Thoracic aorta (tissue), 2 donors: Measurements from ENCODE around the gene OTOP1. TPM values are rescaled to one million over a fixed set of nuclear protein-coding genes. Genes with fewer than 3 reads are reported as not detected.
"Not testable (repeated sequence)": the region's sequence is repeated elsewhere in the genome, so short reads cannot be mapped to it uniquely, and the experiment has no call there.

Experiments used
- ATAC-seq: fragments of 150-250 bp; one replicate; pipeline ENCODE4 v1.8.0; 2017; ENCODE audit warnings: low read depth; ENCODE audit not compliant: insufficient number of reproducible peaks, low FRiP score
- DNase-seq: peaks from one replicate; pipeline ENCODE4 v3.0.0-alpha.2; 2020; ENCODE audit warnings: low spot score
- H3K27ac ChIP-seq, 2 donors: fragments of 200-600 bp; sonication (generic); 1 replicate in 1 of 2; 2 replicates in 1 of 2; pipeline ENCODE4 v1.5.1; 2016; ENCODE audit warnings: mild to moderate bottlenecking in 2 of 2, moderate library complexity in 2 of 2
- H3K27me3 ChIP-seq: fragments of 200-600 bp; sonication (generic); replicated peaks from 2 replicates; pipeline ENCODE4 v1.6.0; 2016; ENCODE audit warnings: mild to moderate bottlenecking; ENCODE audit not compliant: insufficient read depth
- H3K36me3 ChIP-seq: fragments of 200-600 bp; sonication (generic); one replicate; pipeline ENCODE4 v1.5.1; 2016
- H3K4me1 ChIP-seq, 2 donors: fragments of 200-600 bp; sonication (generic); 1 replicate in 1 of 2; 2 replicates in 1 of 2; pipeline versions ENCODE4 v1.5.1 to v1.6.0; 2016; ENCODE audit warnings: low read depth in 2 of 2, mild to moderate bottlenecking in 1 of 2; ENCODE audit not compliant: control insufficient read depth in 1 of 2
- H3K4me3 ChIP-seq: fragments of 200-600 bp; sonication (generic); 2 replicates; pipeline ENCODE4 v1.5.1; 2016; ENCODE audit warnings: mild to moderate bottlenecking
- H3K9me3 ChIP-seq: fragments of 200-600 bp; sonication (generic); 2 replicates; pipeline ENCODE4 v1.5.1; 2016
- total RNA-seq, 2 donors: library from RNA; depleted of rRNA; stranded (reverse); fragments of >200 nt; gene quantifications; one replicate each; pipeline versions ENCODE4 v1.1.0 to v1.2.3, GENCODE V29; 2016
- TF ChIP-seq, protein P1 (sequence below): fragments of 200-600 bp; sonication (generic); IDR thresholded peaks from one replicate; pipeline ENCODE4 v1.5.1; 2019; ENCODE audit warnings: antibody characterized with exemption

Gene OTOP1
- total RNA-seq, 2 donors from 2014 or later, result not detected

DNA sequence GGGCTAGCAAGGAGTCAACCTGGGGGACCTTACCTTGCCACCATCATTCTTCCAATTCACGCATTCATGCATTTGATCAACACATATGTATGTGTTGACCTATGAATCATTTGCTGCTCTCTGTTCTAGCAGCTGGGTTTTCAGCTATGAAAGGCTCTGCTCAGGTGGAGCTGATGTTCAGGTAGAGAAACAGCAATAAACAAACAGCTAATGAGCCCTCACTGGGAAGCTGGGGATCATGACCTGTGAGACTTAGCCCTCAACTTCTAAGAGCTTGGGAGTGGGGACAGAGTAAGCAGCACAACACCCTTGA is 1.6 kb upstream of the OTOP1 start:
- H3K27ac ChIP-seq, result no peak overlapping the region
- TF ChIP-seq, protein P1, sequence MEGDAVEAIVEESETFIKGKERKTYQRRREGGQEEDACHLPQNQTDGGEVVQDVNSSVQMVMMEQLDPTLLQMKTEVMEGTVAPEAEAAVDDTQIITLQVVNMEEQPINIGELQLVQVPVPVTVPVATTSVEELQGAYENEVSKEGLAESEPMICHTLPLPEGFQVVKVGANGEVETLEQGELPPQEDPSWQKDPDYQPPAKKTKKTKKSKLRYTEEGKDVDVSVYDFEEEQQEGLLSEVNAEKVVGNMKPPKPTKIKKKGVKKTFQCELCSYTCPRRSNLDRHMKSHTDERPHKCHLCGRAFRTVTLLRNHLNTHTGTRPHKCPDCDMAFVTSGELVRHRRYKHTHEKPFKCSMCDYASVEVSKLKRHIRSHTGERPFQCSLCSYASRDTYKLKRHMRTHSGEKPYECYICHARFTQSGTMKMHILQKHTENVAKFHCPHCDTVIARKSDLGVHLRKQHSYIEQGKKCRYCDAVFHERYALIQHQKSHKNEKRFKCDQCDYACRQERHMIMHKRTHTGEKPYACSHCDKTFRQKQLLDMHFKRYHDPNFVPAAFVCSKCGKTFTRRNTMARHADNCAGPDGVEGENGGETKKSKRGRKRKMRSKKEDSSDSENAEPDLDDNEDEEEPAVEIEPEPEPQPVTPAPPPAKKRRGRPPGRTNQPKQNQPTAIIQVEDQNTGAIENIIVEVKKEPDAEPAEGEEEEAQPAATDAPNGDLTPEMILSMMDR, result no peak
- peaks cover 3% of the 10 kb centered on the region for H3K9me3 ChIP-seq
- no peaks in the 10 kb centered on the region for H3K36me3 ChIP-seq
- H3K27me3 ChIP-seq, result no peaks in the 10 kb centered on the region
- no peak overlapping the region for H3K4me3 ChIP-seq
- no peaks in the 10 kb centered on the region for H3K4me1 ChIP-seq
- ATAC-seq, result no peak
- no peak for DNase-seq

DNA sequence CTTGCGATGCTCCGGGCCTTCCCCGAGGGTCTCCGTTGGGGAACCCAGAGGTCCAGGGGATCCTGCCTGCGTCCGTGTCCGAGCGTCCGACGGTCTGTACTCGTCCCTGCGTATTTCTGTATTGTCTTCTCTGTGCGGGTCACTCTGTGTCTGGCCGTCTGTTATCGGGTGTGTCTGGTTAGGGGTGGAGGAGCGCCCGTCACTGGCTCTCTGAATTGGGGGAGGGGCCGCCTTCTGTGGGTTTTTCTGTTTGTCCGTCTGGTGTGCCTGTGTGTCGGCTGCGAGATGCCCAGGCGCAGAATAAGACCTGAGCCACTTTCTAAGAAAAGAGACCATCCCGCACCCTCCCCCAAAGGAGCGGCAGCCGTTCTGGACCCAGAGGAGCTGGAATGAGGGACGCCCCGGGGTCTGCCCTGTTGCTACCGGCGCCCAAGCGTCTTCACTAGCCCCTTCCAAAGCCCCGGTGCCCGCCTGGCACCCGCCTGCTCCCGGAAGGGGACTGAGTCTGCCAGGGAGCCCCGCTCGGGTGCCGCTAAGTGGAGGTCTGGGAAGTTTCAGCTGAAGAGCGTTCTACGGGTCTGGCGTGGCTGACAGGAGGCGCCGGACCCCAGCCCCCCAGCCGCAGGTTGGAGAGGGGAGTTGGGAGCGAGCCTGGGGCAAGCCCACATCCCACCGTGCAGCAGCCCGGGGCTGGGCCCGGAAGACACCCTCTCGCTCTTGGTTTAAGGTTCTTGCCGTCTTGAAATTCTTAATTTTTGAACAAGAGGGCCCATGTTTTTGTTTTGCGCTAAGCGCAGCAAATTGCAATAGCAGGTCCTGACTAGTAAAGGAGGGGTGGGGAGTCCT is 1.0 kb upstream of the OTOP1 start:
- peaks cover 2% of the 10 kb centered on the region for H3K9me3 ChIP-seq
- no peaks in the 10 kb centered on the region for H3K36me3 ChIP-seq
- no peak overlapping the region for H3K4me3 ChIP-seq
- H3K27me3 ChIP-seq, result no peaks in the 10 kb centered on the region
- no peak overlapping the region for H3K27ac ChIP-seq
- H3K4me1 ChIP-seq, result no peaks in the 10 kb centered on the region
- DNase-seq (no peak), ATAC-seq (no peak)
- TF ChIP-seq, protein P1, result no peak

DNA sequence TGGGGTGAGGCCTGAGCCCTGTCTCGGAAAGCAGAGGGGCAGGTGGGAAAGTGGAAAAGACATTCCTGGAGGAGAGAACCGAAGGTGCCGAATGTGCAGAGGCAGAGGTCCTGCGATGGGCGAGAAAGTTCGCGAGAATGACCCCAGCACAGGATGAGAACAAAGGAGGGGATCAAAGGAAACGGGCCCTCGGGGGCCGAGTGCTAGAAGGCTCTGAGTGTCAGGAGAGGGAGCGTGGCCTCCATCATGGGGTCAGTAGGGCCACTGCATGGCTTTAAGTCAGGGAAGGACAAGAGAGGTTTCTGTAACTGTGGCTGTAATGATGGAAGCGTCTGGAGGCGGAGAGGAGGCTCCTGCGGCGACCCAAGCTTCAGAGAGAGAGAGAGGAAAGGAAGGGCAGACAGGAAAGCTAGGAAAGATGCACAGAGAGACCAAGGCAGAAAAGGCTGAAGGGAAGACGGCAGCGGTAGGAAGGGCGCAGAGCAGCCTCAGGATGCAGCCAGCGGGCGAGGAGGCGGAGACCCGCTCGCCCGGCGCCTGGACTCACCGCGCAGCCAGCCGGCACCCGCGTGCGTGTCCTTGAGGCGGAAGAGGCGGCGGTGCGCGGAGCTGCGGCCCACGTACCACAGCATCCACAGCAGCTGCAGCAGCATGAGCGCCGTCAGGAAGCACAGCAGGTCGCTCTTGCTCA is 669 bp downstream of the OTOP1 start:
- H3K27me3 ChIP-seq, result no peaks in the 10 kb centered on the region
- TF ChIP-seq, protein P1, result no peak
- no peak for ATAC-seq

DNA sequence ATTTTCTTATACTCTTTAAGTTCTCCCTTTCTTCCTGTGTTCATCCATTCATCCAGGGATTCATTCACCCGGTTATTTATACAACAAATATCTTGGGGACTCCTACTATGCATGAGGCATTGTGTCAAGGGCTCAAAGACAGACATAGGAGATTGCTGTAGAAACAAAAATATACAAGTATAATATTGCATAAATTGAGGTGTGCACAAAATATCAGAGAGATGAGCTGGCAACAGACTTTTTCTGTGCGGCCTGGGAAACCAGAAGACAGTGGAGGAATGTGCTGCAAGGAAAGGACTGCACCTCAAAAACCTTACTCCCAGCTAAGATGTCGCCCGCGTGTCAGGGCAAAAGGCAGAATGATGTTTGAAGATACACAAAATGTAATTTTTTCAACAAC is 9.6 kb downstream of the OTOP1 start:
- Histone ChIP-seq H3K36me3 (no peaks in the 10 kb centered on the region), H3K27ac (no peak overlapping the region), H3K9me3 (no peaks in the 10 kb centered on the region), H3K27me3 (no peaks in the 10 kb centered on the region), H3K4me1 (no peaks in the 10 kb centered on the region), H3K4me3 (no peak overlapping the region)
- DNase-seq, result no peak
- TF ChIP-seq, protein P1, result no peak
- ATAC-seq, result no peak

More for the DNA sequence above, 669 bp downstream of the OTOP1 start:
- Histone ChIP-seq H3K4me1 (no peaks in the 10 kb centered on the region), H3K27ac (no peak overlapping the region), H3K9me3 (no peaks in the 10 kb centered on the region), H3K36me3 (no peaks in the 10 kb centered on the region), H3K4me3 (no peak overlapping the region)
- no peak for DNase-seq

DNA sequence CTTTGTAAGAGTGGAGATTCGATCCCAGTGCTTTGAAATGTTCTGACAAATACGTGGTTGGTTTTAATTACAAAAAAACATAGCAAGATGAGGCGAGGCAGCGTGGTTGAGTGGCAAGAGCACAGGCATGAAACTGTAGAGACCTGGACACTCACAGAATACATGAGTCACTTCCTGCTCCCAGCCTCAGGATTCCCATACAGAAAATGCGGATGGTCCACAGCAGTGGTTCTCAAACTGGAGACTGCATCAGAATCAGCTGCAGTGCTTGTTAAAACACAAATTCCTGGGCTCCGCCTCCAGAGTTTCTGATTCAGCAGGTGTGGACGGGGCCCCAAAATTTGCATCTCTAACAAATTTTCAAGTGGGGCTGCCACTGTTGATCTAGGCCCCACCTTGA is 10.1 kb downstream of the OTOP1 start:
- H3K36me3 ChIP-seq, result no peaks in the 10 kb centered on the region
- no peak overlapping the region for H3K27ac ChIP-seq
- no peak for ATAC-seq
- DNase-seq, result no peak
- no peak overlapping the region for H3K4me3 ChIP-seq
- no peaks in the 10 kb centered on the region for H3K9me3 ChIP-seq
- no peaks in the 10 kb centered on the region for H3K4me1 ChIP-seq
- H3K27me3 ChIP-seq, result no peaks in the 10 kb centered on the region
- TF ChIP-seq, protein P1, result no peak

DNA sequence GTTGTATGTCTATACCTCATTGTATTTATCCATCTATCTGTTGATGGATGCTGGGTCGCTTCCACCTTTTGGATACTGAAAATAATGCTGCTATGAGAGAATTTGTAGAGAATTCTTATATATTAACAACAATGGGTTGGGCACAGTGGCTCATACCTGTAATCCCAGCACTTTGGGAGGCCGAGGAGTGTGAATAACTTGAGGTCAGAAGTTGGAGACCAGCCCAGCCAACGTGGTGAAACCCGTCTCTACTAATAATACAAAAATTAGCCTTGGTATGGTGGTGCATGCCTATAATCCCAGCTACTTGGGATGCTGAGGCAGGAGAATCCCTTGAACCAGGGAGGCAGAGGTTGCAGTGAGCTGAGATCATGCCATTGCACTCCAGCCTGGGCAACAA is 13.1 kb downstream of the OTOP1 start:
- not testable (repeated sequence) for H3K27ac ChIP-seq, DNase-seq, ATAC-seq, H3K27me3 ChIP-seq, H3K9me3 ChIP-seq, H3K36me3 ChIP-seq, H3K4me3 ChIP-seq, H3K4me1 ChIP-seq
